SK-N-SH (cell line): Measurements from ENCODE around the gene ATAD1. TPM values are rescaled to one million over a fixed set of nuclear protein-coding genes. Genes with fewer than 3 reads are reported as not detected.

Experiments
- CTCF ChIA-PET: fragments of 300-600, 350-600 bp; formaldehyde crosslinking; extraction: SDS; loops from one replicate; lab custom pipeline; 2021; lab: Yijun Ruan, JAX
- POLR2A ChIA-PET: fragments of 350-600 bp; sonication (Branson Sonifier 250); formaldehyde crosslinking; extraction: SDS; loops from one replicate; lab custom pipeline; 2020; ENCODE audit warnings: antibody characterized with exemption, inconsistent platforms; lab: Yijun Ruan, JAX
- DNase-seq: peaks from one replicate; pipeline ENCODE4 v3.0.0; 2012
- H2AFZ ChIP-seq: fragments of 200-600 bp; sonication (generic); 2 replicates; pipeline ENCODE4 v1.8.1; 2016; ENCODE audit warnings: antibody characterized with exemption, mild to moderate bottlenecking, low read depth
- H3F3A ChIP-seq: fragments of 200-600 bp; sonication (generic); replicated peaks from 2 replicates; pipeline ENCODE3; 2016; ENCODE audit warnings: antibody characterized with exemption, mild to moderate bottlenecking; ENCODE audit not compliant: insufficient read depth
- H3K27ac ChIP-seq, 2 experiments: fragments of 200-500 bp in 1 of 2; fragments of 200-600 bp in 1 of 2; sonication (Bioruptor generic) in 1 of 2; sonication (generic), shearing (Covaris generic) in 1 of 2; 2 replicates each; pipeline versions ENCODE4 v1.5.1 to v1.6.1; 2014 to 2016; ENCODE audit warnings: low read depth in 2 of 2, inconsistent platforms in 1 of 2, low read length in 1 of 2, mild to moderate bottlenecking in 1 of 2, mixed read lengths in 1 of 2
- H3K27me3 ChIP-seq: fragments of 200-600 bp; sonication (generic), shearing (Covaris generic); 2 replicates; pipeline ENCODE4 v1.6.1; 2016; ENCODE audit warnings: mixed run types; ENCODE audit not compliant: insufficient read depth
- H3K36me3 ChIP-seq, 2 experiments: fragments of 200-500 bp in 1 of 2; fragments of 200-600 bp in 1 of 2; sonication (Bioruptor generic) in 1 of 2; sonication (generic) in 1 of 2; replicated peaks in 1 of 2; 2 replicates each; pipeline versions ENCODE3 to v1.5.1; 2014 to 2016; ENCODE audit warnings: low read length in 1 of 2, mild to moderate bottlenecking in 1 of 2; ENCODE audit not compliant: insufficient read depth in 2 of 2, control insufficient read depth in 1 of 2
- H3K4me1 ChIP-seq, 2 experiments: fragments of 200-500 bp in 1 of 2; fragments of 200-600 bp in 1 of 2; sonication (Bioruptor generic) in 1 of 2; sonication (generic), shearing (Covaris generic) in 1 of 2; 2 replicates each; pipeline versions ENCODE4 v1.5.1 to v1.6.1; 2014 to 2016; ENCODE audit warnings: low read depth in 1 of 2, low read length in 1 of 2, mixed run types in 1 of 2; ENCODE audit not compliant: insufficient read depth in 2 of 2, control insufficient read depth in 1 of 2
- H3K4me2 ChIP-seq: fragments of 200-600 bp; sonication (generic), shearing (Covaris generic); 2 replicates; pipeline ENCODE4 v1.6.1; 2017; ENCODE audit warnings: mixed run types
- H3K4me3 ChIP-seq, 2 experiments: fragments of 200-500 bp in 1 of 2; fragments of 200-600 bp in 1 of 2; sonication (Bioruptor generic) in 1 of 2; sonication (generic), shearing (Covaris generic) in 1 of 2; 2 replicates each; pipeline versions ENCODE4 v1.5.1 to v1.8.1; 2014 to 2016; ENCODE audit warnings: low read depth in 2 of 2, inconsistent platforms in 1 of 2, low read length in 1 of 2, mild to moderate bottlenecking in 1 of 2, mixed read lengths in 1 of 2, moderate library complexity in 1 of 2
- H3K79me2 ChIP-seq: fragments of 200-600 bp; sonication (generic); 2 replicates; pipeline ENCODE4 v1.8.1; 2017; ENCODE audit warnings: mild to moderate bottlenecking; ENCODE audit not compliant: insufficient read depth
- H3K9ac ChIP-seq: fragments of 200-600 bp; sonication (generic); 2 replicates; pipeline ENCODE4 v1.6.1; 2017; ENCODE audit warnings: mixed run types
- H3K9me2 ChIP-seq: fragments of 200-600 bp; sonication (generic); 2 replicates; pipeline ENCODE4 v1.6.1; 2017; ENCODE audit warnings: mixed run types
- H3K9me3 ChIP-seq: fragments of 200-600 bp; sonication (generic); 2 replicates; pipeline ENCODE4 v1.6.1; 2017; ENCODE audit warnings: mixed run types, mild to moderate bottlenecking, moderate library complexity
- H4K20me1 ChIP-seq: fragments of 200-600 bp; sonication (generic); 2 replicates; pipeline ENCODE4 v1.6.1; 2017; ENCODE audit warnings: mild to moderate bottlenecking, mixed run types; ENCODE audit not compliant: insufficient read depth
- ELF1 ChIP-seq: IDR thresholded peaks from 2 replicates; pipeline ENCODE4 v1.4.0; 2012
- FOSL2 ChIP-seq: IDR thresholded peaks from 2 replicates; pipeline ENCODE4 v1.4.0; 2012; ENCODE audit warnings: low read depth, mild to moderate bottlenecking, moderate library complexity, borderline replicate concordance
- FOXJ3 ChIP-seq: sonication (generic); formaldehyde crosslinking; IDR thresholded peaks from 2 replicates; pipeline ENCODE4 v1.5.1; 2020; ENCODE audit warnings: mild to moderate bottlenecking, missing genetic modification reagents
- GABPA ChIP-seq: IDR thresholded peaks from 2 replicates; pipeline ENCODE4 v1.4.0; 2012; ENCODE audit warnings: low read depth, mild to moderate bottlenecking
- GATA2 ChIP-seq: sonication (generic); formaldehyde crosslinking; IDR thresholded peaks from 2 replicates; pipeline ENCODE4 v1.5.0; 2020; ENCODE audit warnings: mild to moderate bottlenecking, missing genetic modification reagents
- POLR2AphosphoS5 ChIP-seq: IDR thresholded peaks from 2 replicates; pipeline ENCODE4 v1.6.1; 2012; ENCODE audit warnings: low read depth, low read length
- TEAD4 ChIP-seq: IDR thresholded peaks from 2 replicates; pipeline ENCODE4 v1.4.0; 2012; ENCODE audit warnings: mild to moderate bottlenecking, borderline replicate concordance; ENCODE audit not compliant: insufficient read depth
- WGBS: methylation state at CpG from one replicate; pipeline ENCODE4 v1.1.6; 2017; ENCODE audit warnings: low lambda C conversion rate; 5-methylcytosine and 5-hydroxymethylcytosine counted together
- polyA plus RNA-seq, 3 experiments: library from polyadenylated mRNA; depleted of rRNA; stranded (reverse); fragments of >200 nt; gene quantifications; 2 replicates each; pipeline ENCODE4 v1.2.3, GENCODE V29; 2012
- TF ChIP-seq, protein P1 (sequence below): IDR thresholded peaks from 2 replicates; pipeline ENCODE4 v1.6.1; 2012; ENCODE audit warnings: mild to moderate bottlenecking, low read depth, low read length, moderate library complexity

Gene ATAD1
- polyA plus RNA-seq, 1 of the 3 experiments (the other 2 are of a cell fraction): 13.5 TPM

GRCh38 chr10:87761153-87761552 is 56.9 kb downstream of the ATAD1 start:
- Histone ChIP-seq H3K27ac (peak overlapping the region in 1 of 2 experiments; percentile 3; a peak in 1 of 4 replicates), H3K4me2 (no peak overlapping the region), H3K9me3 (no peaks in the 10 kb centered on the region), H4K20me1 (no peaks in the 10 kb centered on the region), H3F3A (peaks cover 11% of the 10 kb centered on the region), H3K36me3 (peaks cover 57 to 61% of the 10 kb centered on the region in 2 experiments), H3K79me2 (peaks cover 12% of the 10 kb centered on the region; the same call in 1 of the 2 replicates), H3K9me2 (no peaks in the 10 kb centered on the region), H3K9ac (no peak overlapping the region), H2AFZ (no peak overlapping the region), H3K4me3 (no peak overlapping the region), H3K4me1 (no peaks in the 10 kb centered on the region; a peak in 1 of 4 replicates), H3K27me3 (no peaks in the 10 kb centered on the region)
- TF ChIP-seq FOSL2 (no peak), FOXJ3 (CRISPR knock-in tag) (no peak), POLR2AphosphoS5 (no peak), TEAD4 (no peak), GABPA (no peak), ELF1 (no peak)
- CTCF ChIA-PET: interaction anchor here (1.4 kb wide), 1 partner anchor 30 kb away, joined by 3 read pairs; no protein-coding TSS in a partner anchor
- POLR2A ChIA-PET: no interaction called here
- WGBS: 97% methylated on average over 3 of the region's 4 CpGs
- no peak for DNase-seq

DNA sequence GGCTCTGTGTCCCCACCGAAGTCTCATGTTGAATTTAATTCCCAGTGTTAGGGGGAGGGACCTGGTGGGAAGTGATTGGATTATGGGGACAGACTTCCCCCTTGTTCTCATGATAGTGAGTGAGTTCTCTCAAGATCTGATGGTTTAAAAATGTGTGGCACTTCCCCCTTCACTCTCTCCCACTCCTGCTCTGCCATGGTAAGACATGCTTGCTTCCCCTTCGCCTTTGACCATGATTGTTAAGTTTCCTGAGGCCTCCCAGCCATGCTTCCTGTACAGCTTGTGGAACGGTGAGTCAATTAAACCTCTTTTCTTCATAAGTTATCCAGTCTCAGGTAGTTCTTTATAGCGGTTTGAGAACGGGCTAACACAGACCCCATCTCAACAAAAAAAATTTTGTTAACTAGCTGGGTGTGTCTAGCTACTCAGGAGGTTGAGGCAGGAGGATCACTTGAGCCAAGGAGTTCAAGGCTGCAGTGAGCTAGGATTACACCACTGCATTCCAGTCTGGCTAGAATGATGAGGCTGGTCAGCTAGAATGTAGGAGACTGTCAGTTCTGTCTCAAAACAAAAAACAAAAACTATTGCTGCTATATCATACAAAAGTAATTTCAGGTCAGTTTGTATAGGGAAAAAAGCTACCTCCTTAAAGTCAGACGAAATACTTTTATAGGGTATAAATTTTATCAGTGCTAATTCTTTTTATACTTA is 57.7 kb downstream of the ATAD1 start:
- ChIA-PET CTCF (interaction anchor here (1.5 to 1.7 kb wide), 2 partner anchors 12 to 26 kb away, joined by 7 to 8 read pairs; no protein-coding TSS in a partner anchor), POLR2A (no interaction called here)
- no peak overlapping the region; a peak in 1 of 4 replicates for H3K4me3 ChIP-seq
- peaks cover 55 to 60% of the 10 kb centered on the region in 2 experiments for H3K36me3 ChIP-seq
- no peak overlapping the region for H3K4me2 ChIP-seq
- TF ChIP-seq GATA2: no peak
- TF ChIP-seq ELF1: no peak
- no peak for TF ChIP-seq TEAD4
- TF ChIP-seq, protein P1, sequence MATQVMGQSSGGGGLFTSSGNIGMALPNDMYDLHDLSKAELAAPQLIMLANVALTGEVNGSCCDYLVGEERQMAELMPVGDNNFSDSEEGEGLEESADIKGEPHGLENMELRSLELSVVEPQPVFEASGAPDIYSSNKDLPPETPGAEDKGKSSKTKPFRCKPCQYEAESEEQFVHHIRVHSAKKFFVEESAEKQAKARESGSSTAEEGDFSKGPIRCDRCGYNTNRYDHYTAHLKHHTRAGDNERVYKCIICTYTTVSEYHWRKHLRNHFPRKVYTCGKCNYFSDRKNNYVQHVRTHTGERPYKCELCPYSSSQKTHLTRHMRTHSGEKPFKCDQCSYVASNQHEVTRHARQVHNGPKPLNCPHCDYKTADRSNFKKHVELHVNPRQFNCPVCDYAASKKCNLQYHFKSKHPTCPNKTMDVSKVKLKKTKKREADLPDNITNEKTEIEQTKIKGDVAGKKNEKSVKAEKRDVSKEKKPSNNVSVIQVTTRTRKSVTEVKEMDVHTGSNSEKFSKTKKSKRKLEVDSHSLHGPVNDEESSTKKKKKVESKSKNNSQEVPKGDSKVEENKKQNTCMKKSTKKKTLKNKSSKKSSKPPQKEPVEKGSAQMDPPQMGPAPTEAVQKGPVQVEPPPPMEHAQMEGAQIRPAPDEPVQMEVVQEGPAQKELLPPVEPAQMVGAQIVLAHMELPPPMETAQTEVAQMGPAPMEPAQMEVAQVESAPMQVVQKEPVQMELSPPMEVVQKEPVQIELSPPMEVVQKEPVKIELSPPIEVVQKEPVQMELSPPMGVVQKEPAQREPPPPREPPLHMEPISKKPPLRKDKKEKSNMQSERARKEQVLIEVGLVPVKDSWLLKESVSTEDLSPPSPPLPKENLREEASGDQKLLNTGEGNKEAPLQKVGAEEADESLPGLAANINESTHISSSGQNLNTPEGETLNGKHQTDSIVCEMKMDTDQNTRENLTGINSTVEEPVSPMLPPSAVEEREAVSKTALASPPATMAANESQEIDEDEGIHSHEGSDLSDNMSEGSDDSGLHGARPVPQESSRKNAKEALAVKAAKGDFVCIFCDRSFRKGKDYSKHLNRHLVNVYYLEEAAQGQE: no peak
- H2AFZ ChIP-seq: no peak overlapping the region
- no peaks in the 10 kb centered on the region for H3K27me3 ChIP-seq
- peaks cover 11% of the 10 kb centered on the region for H3F3A ChIP-seq
- H3K27ac ChIP-seq: no peak overlapping the region
- no peaks in the 10 kb centered on the region; a peak in 1 of 4 replicates for H3K4me1 ChIP-seq
- 94% methylated on average over 6 of the region's 6 CpGs for WGBS
- H3K9me3 ChIP-seq: no peaks in the 10 kb centered on the region
- no peaks in the 10 kb centered on the region for H4K20me1 ChIP-seq
- H3K9ac ChIP-seq: no peak overlapping the region
- no peak for DNase-seq
- peaks cover 12% of the 10 kb centered on the region; the same call in 1 of the 2 replicates for H3K79me2 ChIP-seq
- no peaks in the 10 kb centered on the region for H3K9me2 ChIP-seq
